Small intestine (tissue), 7 donors: ENCODE results near the gene HOXD11. TPM values are rescaled to one million over a fixed set of nuclear protein-coding genes. Genes with fewer than 3 reads are reported as not detected.

ENCODE experiments used
- DNase-seq, 2 donors: peaks; one replicate each; pipeline versions ENCODE4 v3.0.0 to v3.0.0-alpha.2; 2013
- FAIRE-seq: peaks from 2 replicates; lab custom pipeline; 2012; peaks lifted over from hg19 to GRCh38; lab: Jason Lieb, UNC
- H3K27ac ChIP-seq, 3 donors: one replicate each; pipeline ENCODE4 v1.5.1; 2013; ENCODE audit warnings: low read length in 2 of 3, mild to moderate bottlenecking in 2 of 3, control low read depth in 1 of 3, inconsistent platforms in 1 of 3, low read depth in 1 of 3, moderate library complexity in 1 of 3
- H3K27me3 ChIP-seq, 3 donors: one replicate each; pipeline ENCODE4 v1.6.1; 2013; ENCODE audit warnings: low read length in 3 of 3, inconsistent platforms in 1 of 3; ENCODE audit not compliant: control insufficient read depth in 3 of 3, insufficient read depth in 3 of 3
- H3K36me3 ChIP-seq, 3 donors: one replicate each; pipeline ENCODE4 v1.6.1; 2013; ENCODE audit warnings: low read length in 3 of 3, inconsistent platforms in 1 of 3, low read depth in 1 of 3, mild to moderate bottlenecking in 1 of 3, moderate library complexity in 1 of 3; ENCODE audit not compliant: control insufficient read depth in 3 of 3, insufficient read depth in 2 of 3
- H3K4me1 ChIP-seq, 3 donors: one replicate each; pipeline ENCODE4 v1.6.1; 2013; ENCODE audit warnings: low read length in 2 of 3, inconsistent platforms in 1 of 3, low read depth in 1 of 3, mild to moderate bottlenecking in 1 of 3, moderate library complexity in 1 of 3; ENCODE audit not compliant: control insufficient read depth in 3 of 3, insufficient read depth in 2 of 3
- H3K4me3 ChIP-seq, 3 donors: one replicate each; pipeline ENCODE4 v1.5.1; 2013; ENCODE audit warnings: low read length in 3 of 3, control low read depth in 1 of 3, inconsistent platforms in 1 of 3, low read depth in 1 of 3, mild to moderate bottlenecking in 1 of 3, moderate library complexity in 1 of 3
- H3K9me3 ChIP-seq, 2 donors: one replicate each; pipeline ENCODE4 v1.6.1; 2013; ENCODE audit warnings: low read depth in 1 of 2, low read length in 1 of 2; ENCODE audit not compliant: control insufficient read depth in 2 of 2, insufficient read depth in 1 of 2
- WGBS, 3 donors: extraction: QIAGEN DNeasy Blood & Tissue Kit; methylation state at CpG; one replicate each; pipeline ENCODE4 v1.1.7; 2013; 5-methylcytosine and 5-hydroxymethylcytosine counted together
- polyA plus RNA-seq, 4 donors: library from polyadenylated mRNA; stranded (reverse) in 3 of 4; unstranded in 1 of 4; fragments of 200-250 nt in 3 of 4; fragments of 120-200 nt in 1 of 4; gene quantifications; one replicate each; pipeline versions ENCODE4 v1.2.1 to v1.2.3, GENCODE V29; 2013
- donor health status: healthy with polysubstance abuse.
- donor health status: control.
- donor health status: control.
- donor health status: Bipolar disorder and iron deficiency.
- donor health status: healthy.

Gene HOXD11
- polyA plus RNA-seq, 4 donors = not detected

DNA sequence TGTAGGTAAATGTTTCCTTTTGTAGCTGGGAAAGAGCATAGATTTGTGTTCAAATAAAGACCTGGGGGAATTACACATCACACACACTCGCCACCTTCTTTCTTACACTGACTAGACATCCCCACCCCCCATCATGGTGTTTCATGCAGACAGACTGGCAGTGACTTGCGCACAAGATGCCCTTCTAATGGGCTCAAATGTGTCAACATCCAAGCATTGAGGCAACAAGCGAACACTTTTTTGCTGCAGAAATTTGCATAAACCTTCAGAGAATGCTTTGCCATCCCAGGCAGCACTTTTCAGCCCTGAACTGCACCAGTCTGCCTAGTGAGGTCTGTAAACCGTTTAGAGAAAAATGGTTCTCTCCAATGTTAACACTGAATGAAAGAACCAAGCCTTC, 27.0 kb downstream of the HOXD11 start:
- Histone ChIP-seq H3K36me3 (no peaks in the 10 kb centered on the region), H3K9me3 (no peaks in the 10 kb centered on the region), H3K27ac (no peak overlapping the region), H3K4me1 (peaks cover 0 to 4% (median 2%) of the 10 kb centered on the region in 3 donors), H3K27me3 (peaks cover 6 to 88% (median 42%) of the 10 kb centered on the region in 3 donors), H3K4me3 (no peak overlapping the region)
- FAIRE-seq (no peak), DNase-seq (no peak)
- 19 to 46% (median 28%) methylated on average over 4 of the region's 4 CpGs for WGBS, 3 donors

- Histone ChIP-seq H3K36me3 (no peaks in the 10 kb centered on the region), H3K9me3 (no peaks in the 10 kb centered on the region), H3K27ac (peak overlapping the region in 1 of 3 donors; percentile 72), H3K4me1 (peaks cover 0 to 4% (median 0%) of the 10 kb centered on the region in 3 donors), H3K4me3 (no peak overlapping the region), H3K27me3 (peaks cover 6 to 89% (median 44%) of the 10 kb centered on the region in 3 donors)
- FAIRE-seq = no peak
- DNase-seq = no peak
Measured at GRCh38 chr2:176135035-176135440, 28.0 kb downstream of the HOXD11 start.

DNA sequence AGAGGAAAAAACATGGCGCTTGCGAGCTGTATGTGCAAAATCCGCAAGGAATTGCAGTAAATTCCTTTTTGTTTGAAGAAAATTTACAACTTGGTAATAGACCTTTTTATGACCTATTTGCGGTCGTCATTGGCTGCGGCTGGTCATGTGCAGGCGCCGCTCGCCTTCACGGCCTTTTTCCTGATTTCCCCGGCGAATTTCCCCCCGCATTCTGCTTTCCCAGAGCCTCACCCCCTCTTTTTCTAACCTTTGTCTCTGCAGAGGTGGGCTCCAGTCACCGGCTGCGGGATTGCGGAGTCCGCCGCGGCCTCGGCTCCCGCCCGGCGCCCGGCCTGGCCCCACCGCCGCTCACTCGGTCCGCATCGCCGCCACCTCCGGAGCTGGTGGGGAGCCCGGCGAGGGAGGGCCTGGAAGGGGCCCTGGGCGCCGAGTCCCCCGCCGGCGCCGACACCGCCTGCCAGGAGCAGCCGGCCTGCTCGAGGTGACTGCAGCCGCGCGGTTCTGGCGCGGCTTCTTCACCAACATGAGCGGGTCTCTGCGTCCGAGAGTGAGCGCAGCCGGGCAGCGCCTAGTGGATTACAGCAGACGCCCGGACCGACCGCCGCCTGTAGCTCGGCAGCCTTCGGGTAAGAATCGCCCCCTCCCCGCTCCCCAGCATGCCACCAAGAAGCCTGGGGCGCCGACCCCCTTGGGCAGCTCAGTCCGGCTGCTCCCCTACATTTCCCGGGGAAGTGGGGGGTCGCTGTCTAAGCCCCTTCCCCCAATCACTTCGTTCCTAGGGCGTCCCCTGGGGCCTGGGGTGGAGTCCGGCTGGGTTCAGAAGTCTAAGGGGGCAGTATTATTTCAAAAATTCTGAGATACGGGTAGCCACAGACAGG, 29.5 kb downstream of the HOXD11 start:
- H3K27me3 ChIP-seq = peaks cover 6 to 93% (median 50%) of the 10 kb centered on the region in 3 donors
- no peak for FAIRE-seq

DNA sequence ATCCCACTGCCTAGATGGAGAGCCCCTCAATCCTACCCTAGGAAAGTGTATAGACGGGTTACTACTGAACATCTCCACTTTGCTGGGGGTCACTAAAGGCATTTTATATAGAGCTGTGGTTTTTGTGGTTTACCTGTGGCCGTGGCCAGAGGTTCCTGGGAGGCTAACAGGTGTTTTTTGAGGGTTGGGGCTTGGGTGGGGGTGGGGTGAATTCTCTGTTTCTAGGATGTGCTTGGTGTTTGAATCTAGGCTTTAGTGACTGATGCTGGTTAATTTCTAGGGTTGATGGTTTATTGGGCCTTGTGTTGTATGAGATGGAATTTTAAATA, 30.1 kb downstream of the HOXD11 start:
- peaks cover 0 to 8% (median 0%) of the 10 kb centered on the region in 3 donors for H3K4me1 ChIP-seq
- H3K9me3 ChIP-seq = no peaks in the 10 kb centered on the region
- no peaks in the 10 kb centered on the region for H3K36me3 ChIP-seq
- 11 to 18% (median 18%) methylated on average over 2 of the region's 2 CpGs for WGBS, 3 donors
- peaks cover 6 to 93% (median 49%) of the 10 kb centered on the region in 3 donors for H3K27me3 ChIP-seq
- DNase-seq (no peak), FAIRE-seq (no peak)
- H3K27ac ChIP-seq = peak overlapping the region in 1 of 3 donors; percentile 72
- peak overlapping the region in 1 of 3 donors; percentile 53 for H3K4me3 ChIP-seq

More for the DNA sequence above, 29.5 kb downstream of the HOXD11 start:
- H3K27ac ChIP-seq = peak overlapping the region in 2 of 3 donors; percentile 60 to 72
- H3K9me3 ChIP-seq = no peaks in the 10 kb centered on the region
- WGBS, 3 donors = 2 to 3% (median 2%) methylated on average over 63 to 71 of the region's 71 CpGs
- H3K4me1 ChIP-seq = peaks cover 0 to 8% (median 0%) of the 10 kb centered on the region in 3 donors
- no peaks in the 10 kb centered on the region for H3K36me3 ChIP-seq
- peak overlapping the region; percentile 53 to 60 (median 54) for H3K4me3 ChIP-seq
- DNase-seq = peak in 1 of 2 donors; percentile 71

- Histone ChIP-seq H3K27ac (peak overlapping the region in 2 of 3 donors; percentile 5 to 72), H3K4me3 (peak overlapping the region in 1 of 3 donors; percentile 53), H3K36me3 (no peaks in the 10 kb centered on the region), H3K9me3 (no peaks in the 10 kb centered on the region), H3K4me1 (peaks cover 0 to 8% (median 0%) of the 10 kb centered on the region in 3 donors), H3K27me3 (peaks cover 6 to 93% (median 46%) of the 10 kb centered on the region in 3 donors)
- FAIRE-seq (no peak), DNase-seq (peak in 1 of 2 donors; percentile 53)
- 26 to 51% (median 45%) methylated on average over 8 of the region's 8 CpGs for WGBS, 3 donors
Measured at GRCh38 chr2:176137906-176138305, 30.8 kb downstream of the HOXD11 start.

DNA sequence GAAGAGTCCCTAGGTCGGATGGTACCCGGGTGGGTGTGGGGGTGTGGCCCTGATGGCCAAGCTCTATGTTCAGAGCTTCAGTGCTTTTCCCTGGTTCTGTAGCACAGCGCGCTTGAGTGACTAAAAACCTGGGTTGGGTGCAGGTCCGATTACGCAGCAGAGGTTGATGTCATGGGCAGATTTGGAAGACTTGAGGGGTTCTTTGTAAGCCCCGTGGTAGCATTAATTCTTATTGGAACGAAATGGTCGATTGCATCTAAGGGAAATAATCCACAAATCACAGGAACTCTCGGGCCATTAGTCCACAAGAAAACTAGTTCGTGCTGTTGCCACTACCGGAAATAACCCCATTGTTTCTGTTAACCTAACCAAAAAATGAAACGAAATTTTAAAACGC, 31.4 kb downstream of the HOXD11 start:
- Histone ChIP-seq H3K27me3 (peaks cover 6 to 93% (median 47%) of the 10 kb centered on the region in 3 donors), H3K4me3 (peak overlapping the region in 1 of 3 donors; percentile 53)
- WGBS, 3 donors = 16 to 24% (median 21%) methylated on average over 14 of the region's 14 CpGs

DNA sequence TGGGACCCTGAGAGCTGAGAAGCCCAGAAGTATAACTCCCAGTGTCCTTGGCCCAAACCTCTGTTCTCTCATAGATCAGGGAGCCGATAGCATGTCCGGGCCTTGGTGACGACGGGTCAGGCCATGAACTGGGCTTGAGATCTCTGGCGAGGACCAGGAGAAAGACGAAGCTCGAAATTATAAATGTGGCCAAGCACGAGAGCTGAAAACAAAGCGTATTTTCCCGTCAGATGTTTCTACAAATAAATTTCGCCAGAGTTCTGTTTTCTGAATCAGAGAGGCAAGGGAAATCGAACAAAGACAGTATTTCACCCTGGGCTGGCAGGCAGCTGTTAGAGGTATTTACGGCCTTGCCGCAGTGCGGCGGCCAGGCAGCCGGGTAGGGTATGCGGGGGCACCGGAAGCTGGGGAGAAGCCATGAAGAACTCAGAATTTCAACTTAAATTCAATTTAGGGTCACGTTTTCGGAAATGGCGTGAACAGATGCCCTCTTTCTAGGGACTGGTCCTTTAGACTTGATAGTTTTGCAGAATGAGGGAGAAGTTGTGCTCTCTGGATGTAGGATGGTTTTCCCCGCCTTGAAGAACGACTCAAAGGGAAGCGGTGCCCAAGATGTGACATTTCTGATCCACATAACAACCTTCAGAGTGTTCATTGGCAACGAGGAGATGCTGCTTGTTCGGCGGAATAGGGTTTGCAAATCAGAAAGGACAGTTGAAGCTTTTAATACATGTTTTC, 32.0 kb downstream of the HOXD11 start:
- DNase-seq (no peak), FAIRE-seq (no peak)
- WGBS, 3 donors = 15 to 28% (median 24%) methylated on average over 28 of the region's 28 CpGs
- peak overlapping the region in 2 of 3 donors; percentile 57 to 59 for H3K27ac ChIP-seq
- peaks cover 6 to 93% (median 47%) of the 10 kb centered on the region in 3 donors for H3K27me3 ChIP-seq
- H3K9me3 ChIP-seq = no peaks in the 10 kb centered on the region
- peak overlapping the region in 1 of 3 donors; percentile 53 for H3K4me3 ChIP-seq
- H3K36me3 ChIP-seq = no peaks in the 10 kb centered on the region
- H3K4me1 ChIP-seq = peaks cover 0 to 8% (median 0%) of the 10 kb centered on the region in 3 donors

More for the DNA sequence above, 31.4 kb downstream of the HOXD11 start:
- peak overlapping the region in 2 of 3 donors; percentile 57 to 59 for H3K27ac ChIP-seq
- no peak for FAIRE-seq
- peaks cover 0 to 8% (median 0%) of the 10 kb centered on the region in 3 donors for H3K4me1 ChIP-seq
- H3K9me3 ChIP-seq = no peaks in the 10 kb centered on the region
- H3K36me3 ChIP-seq = no peaks in the 10 kb centered on the region
- DNase-seq = no peak
